HFFc6 (cell line): Measurements from ENCODE around the gene FIZ1. TPM values are rescaled to one million over a fixed set of nuclear protein-coding genes. Genes with fewer than 3 reads are reported as not detected.
"Not testable (repeated sequence)": the region's sequence is repeated elsewhere in the genome, so short reads cannot be mapped to it uniquely, and the experiment has no call there.

Experiments
- DNase-seq: peaks from one replicate; pipeline ENCODE4 v3.0.0-alpha.2; 2018
- H3K27ac Mint-ChIP-seq: 2 replicates; pipeline ENCODE4 v1.8.0; 2020; ENCODE audit warnings: mild to moderate bottlenecking, mixed read lengths
- H3K27me3 Mint-ChIP-seq: 2 replicates; pipeline ENCODE4 v1.8.0; 2021; ENCODE audit warnings: mild to moderate bottlenecking, moderate library complexity, mixed read lengths; ENCODE audit not compliant: insufficient read depth
- H3K36me3 Mint-ChIP-seq: 2 replicates; pipeline ENCODE4 v1.8.0; 2021; ENCODE audit warnings: low read depth, mixed read lengths
- H3K4me1 Mint-ChIP-seq: 2 replicates; pipeline ENCODE4 v1.8.0; 2020; ENCODE audit warnings: low read depth, mixed read lengths
- H3K4me3 Mint-ChIP-seq: 2 replicates; pipeline ENCODE4 v1.8.0; 2020; ENCODE audit warnings: mild to moderate bottlenecking, moderate library complexity, mixed read lengths
- H3K9me3 Mint-ChIP-seq: 2 replicates; pipeline ENCODE4 v1.8.0; 2020; ENCODE audit warnings: mild to moderate bottlenecking, mixed read lengths
- total RNA-seq, 6 experiments: library from RNA; stranded (reverse); fragmentation: NEBNext Ultra II Directional; extraction: Animal tissue kit (Norgen Biotek cat#: 25700); gene quantifications; 2 replicates in 1 of 6; 3 replicates in 5 of 6; pipeline ENCODE4 v1.2.3, GENCODE V29; 2021
- TF ChIP-seq, protein P1 (sequence below): fragments of 200-600 bp; sonication (generic); IDR thresholded peaks from 2 replicates; pipeline ENCODE4 v1.5.0; 2021; ENCODE audit warnings: antibody characterized with exemption, mild to moderate bottlenecking

Gene FIZ1
- total RNA-seq, 6 experiments from 2014 or later, result 9.9 to 13.1 (median 11.9) TPM

DNA sequence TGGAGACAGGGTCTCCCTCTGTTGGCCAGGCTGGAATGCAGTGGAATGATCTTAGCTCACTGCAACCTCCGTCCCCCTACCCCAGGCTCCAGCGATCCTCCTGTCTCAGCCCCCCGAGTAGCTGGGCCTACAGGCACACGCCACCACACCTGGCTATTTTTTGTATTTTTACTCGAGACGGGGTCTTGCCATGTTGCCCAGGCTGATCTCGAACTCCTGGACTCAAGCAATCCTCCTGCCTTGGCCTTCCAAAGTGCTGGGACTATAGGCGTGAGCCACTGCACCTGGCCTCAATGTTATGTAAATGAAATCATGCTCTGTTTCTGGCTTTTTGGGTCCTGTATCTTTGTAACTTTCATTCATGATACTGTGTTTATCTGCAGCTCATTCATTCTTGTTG is 10.6 kb downstream of the FIZ1 start:
- peaks cover 11% of the 10 kb centered on the region for H3K36me3 Mint-ChIP-seq
- TF ChIP-seq, protein P1, sequence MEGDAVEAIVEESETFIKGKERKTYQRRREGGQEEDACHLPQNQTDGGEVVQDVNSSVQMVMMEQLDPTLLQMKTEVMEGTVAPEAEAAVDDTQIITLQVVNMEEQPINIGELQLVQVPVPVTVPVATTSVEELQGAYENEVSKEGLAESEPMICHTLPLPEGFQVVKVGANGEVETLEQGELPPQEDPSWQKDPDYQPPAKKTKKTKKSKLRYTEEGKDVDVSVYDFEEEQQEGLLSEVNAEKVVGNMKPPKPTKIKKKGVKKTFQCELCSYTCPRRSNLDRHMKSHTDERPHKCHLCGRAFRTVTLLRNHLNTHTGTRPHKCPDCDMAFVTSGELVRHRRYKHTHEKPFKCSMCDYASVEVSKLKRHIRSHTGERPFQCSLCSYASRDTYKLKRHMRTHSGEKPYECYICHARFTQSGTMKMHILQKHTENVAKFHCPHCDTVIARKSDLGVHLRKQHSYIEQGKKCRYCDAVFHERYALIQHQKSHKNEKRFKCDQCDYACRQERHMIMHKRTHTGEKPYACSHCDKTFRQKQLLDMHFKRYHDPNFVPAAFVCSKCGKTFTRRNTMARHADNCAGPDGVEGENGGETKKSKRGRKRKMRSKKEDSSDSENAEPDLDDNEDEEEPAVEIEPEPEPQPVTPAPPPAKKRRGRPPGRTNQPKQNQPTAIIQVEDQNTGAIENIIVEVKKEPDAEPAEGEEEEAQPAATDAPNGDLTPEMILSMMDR, result no peak
- no peaks in the 10 kb centered on the region for H3K9me3 Mint-ChIP-seq
- H3K4me3 Mint-ChIP-seq, result no peak overlapping the region
- H3K27ac Mint-ChIP-seq, result no peak overlapping the region
- no peak for DNase-seq
- peaks cover 5% of the 10 kb centered on the region for H3K27me3 Mint-ChIP-seq
- H3K4me1 Mint-ChIP-seq, result peaks cover 19% of the 10 kb centered on the region

DNA sequence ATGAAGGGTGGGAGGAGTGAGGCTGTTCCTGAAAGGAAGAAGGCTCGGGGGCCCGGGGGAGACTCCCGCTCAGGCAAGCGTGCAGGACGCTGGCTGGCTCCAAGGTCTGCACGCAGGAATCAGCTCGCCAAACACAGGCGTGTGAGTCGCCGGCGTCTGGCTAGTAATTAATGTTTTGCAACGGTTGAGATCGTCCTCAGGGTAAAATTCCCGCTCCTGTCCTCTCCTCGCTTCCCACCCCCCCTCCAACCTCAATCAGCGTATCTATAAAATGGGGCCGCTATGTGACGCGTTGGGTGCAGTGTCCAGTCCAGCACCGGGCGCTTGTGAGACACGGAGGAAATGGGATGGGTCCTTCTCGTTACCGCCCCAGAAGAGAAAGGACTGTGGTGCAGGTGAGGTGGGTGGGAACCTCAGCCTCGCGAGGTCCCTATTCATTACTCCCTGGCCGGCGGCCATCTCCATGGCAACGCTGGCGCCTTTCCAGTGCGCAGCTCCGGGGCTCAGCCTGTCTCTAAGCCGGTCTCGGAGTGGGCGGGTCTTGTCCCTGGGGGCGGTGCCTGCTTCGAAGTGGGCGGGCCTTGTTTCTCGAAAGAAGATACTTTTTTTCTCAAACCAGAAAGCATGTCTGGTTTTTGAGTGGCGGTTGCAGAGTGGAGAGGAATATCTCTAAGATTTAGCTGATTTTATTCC is 12.2 kb downstream of the FIZ1 start:
- H3K27me3 Mint-ChIP-seq, result peaks cover 5% of the 10 kb centered on the region

DNA sequence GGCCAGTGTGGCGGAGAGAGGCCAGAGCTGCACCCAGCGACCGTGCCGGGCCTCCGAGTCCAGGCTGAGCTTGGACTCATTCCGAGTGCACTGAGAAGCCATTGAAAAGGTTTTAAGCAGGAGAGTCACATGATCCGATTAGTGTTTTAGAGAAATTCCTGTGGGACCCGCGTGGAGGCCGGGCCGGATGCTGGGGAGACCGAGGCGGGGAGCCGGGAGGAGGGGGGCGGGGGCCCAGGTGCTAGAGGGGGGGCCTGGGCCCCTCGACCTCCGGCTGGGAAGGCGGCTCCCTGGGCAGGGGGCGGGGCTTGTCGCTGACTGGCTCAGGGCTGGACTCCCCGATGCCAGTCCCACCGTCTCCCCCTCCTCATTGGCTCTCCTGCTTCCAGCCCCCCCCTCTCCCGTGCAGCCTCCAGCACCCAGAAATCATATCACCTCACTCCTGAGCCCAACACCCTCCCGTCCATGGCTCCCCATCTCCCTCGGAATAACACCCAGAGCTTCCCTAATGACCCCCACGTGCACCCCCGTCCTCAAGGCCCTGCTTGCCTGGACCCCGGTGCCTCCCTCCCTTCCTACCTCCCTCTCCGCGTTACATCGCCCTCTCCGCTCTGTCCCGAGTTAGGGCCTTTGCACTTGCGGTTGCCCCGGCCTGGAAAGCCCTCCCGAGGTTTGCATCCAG is 13.5 kb downstream of the FIZ1 start:
- Mint-ChIP-seq H3K36me3 (no peaks in the 10 kb centered on the region), H3K27ac (peak overlapping the region; percentile 67), H3K4me3 (peak overlapping the region; percentile 79), H3K9me3 (no peaks in the 10 kb centered on the region), H3K27me3 (peaks cover 5% of the 10 kb centered on the region), H3K4me1 (peaks cover 33% of the 10 kb centered on the region)
- peak; percentile 48 for DNase-seq
- TF ChIP-seq, protein P1, result no peak

More for the DNA sequence above, 12.2 kb downstream of the FIZ1 start:
- DNase-seq, result peak; percentile 86
- H3K36me3 Mint-ChIP-seq, result peaks cover 8% of the 10 kb centered on the region
- peaks cover 21% of the 10 kb centered on the region for H3K4me1 Mint-ChIP-seq
- H3K27ac Mint-ChIP-seq, result peak overlapping the region; percentile 67; the same call in 1 of the 2 replicates
- peak overlapping the region; percentile 85 for H3K4me3 Mint-ChIP-seq
- TF ChIP-seq, protein P1, result no peak
- H3K9me3 Mint-ChIP-seq, result no peaks in the 10 kb centered on the region

DNA sequence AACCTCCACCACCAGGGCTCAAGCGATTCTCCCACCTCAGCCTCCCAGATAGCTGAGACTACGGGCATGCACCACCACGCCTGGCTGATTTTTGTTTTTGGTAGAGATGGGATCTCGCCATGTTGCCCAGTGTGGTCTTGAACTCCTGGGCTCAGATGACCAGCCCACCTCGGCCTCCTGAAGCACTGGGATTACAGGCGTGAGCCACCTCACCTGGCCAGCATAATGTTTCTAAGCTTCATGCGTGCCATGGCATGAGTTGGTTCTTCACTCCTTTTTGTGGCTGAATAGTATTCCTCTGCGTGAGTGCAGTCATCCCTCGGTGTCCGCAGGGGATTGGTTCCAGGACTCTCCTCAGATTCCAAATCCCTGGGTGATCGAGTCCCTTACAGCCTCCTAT is 14.4 kb downstream of the FIZ1 start:
- H3K27me3 Mint-ChIP-seq, result peaks cover 2% of the 10 kb centered on the region
- no peak overlapping the region for H3K4me3 Mint-ChIP-seq
- H3K27ac Mint-ChIP-seq, result no peak overlapping the region
- H3K4me1 Mint-ChIP-seq, result peaks cover 33% of the 10 kb centered on the region
- no peaks in the 10 kb centered on the region for H3K9me3 Mint-ChIP-seq
- TF ChIP-seq, protein P1, result no peak
- DNase-seq, result no peak
- H3K36me3 Mint-ChIP-seq, result peaks cover 2% of the 10 kb centered on the region

- H3K4me1 Mint-ChIP-seq, result peaks cover 33% of the 10 kb centered on the region
- not testable (repeated sequence) for H3K36me3 Mint-ChIP-seq, H3K9me3 Mint-ChIP-seq, H3K4me3 Mint-ChIP-seq, H3K27ac Mint-ChIP-seq, DNase-seq, H3K27me3 Mint-ChIP-seq
Observed at GRCh38 chr19:55583897-55584296, 15.4 kb downstream of the FIZ1 start.

GRCh38 chr19:55582284-55582683 is 17.0 kb downstream of the FIZ1 start:
- not testable (repeated sequence) for H3K27me3 Mint-ChIP-seq, DNase-seq, H3K9me3 Mint-ChIP-seq, H3K27ac Mint-ChIP-seq
- peaks cover 31% of the 10 kb centered on the region for H3K4me1 Mint-ChIP-seq
- peaks cover 10% of the 10 kb centered on the region for H3K36me3 Mint-ChIP-seq
- H3K4me3 Mint-ChIP-seq, result peak overlapping the region; percentile 95; the same call in 1 of the 2 replicates
